H1 (cell line): Measurements from ENCODE around the gene PCYT1B.

Experiments used
- BACH1 ChIP-seq: IDR thresholded peaks from 2 replicates; pipeline ENCODE4 v1.6.1; 2012; ENCODE audit warnings: low read length, improper control_type of control experiment
- E2F6 ChIP-seq: IDR thresholded peaks from 2 replicates; pipeline ENCODE4 v1.6.1; 2012; ENCODE audit warnings: inconsistent platforms
- POLR2AphosphoS5 ChIP-seq: IDR thresholded peaks from 2 replicates; pipeline ENCODE4 v1.6.1; 2011; ENCODE audit warnings: low read depth, low read length
- RFX5 ChIP-seq: IDR thresholded peaks from 2 replicates; pipeline ENCODE4 v1.6.1; 2011; ENCODE audit warnings: low read depth, low read length, improper control_type of control experiment, borderline replicate concordance
- RXRA ChIP-seq: IDR thresholded peaks from 2 replicates; pipeline ENCODE4 v1.6.1; 2011; ENCODE audit warnings: low read depth, mild to moderate bottlenecking, low read length, moderate library complexity; ENCODE audit not compliant: insufficient read depth
- ZNF274 ChIP-seq: IDR thresholded peaks from 2 replicates; pipeline ENCODE4 v1.7.0; 2012; ENCODE audit warnings: low read length, borderline replicate concordance; ENCODE audit errors: extremely low read depth
- TF ChIP-seq, protein P1 (sequence below): IDR thresholded peaks from 2 replicates; pipeline ENCODE4 v1.6.1; 2012; ENCODE audit warnings: inconsistent platforms

- TF ChIP-seq RXRA (no peak), ZNF274 (no peak), E2F6 (no peak), POLR2AphosphoS5 (no peak), RFX5 (no peak), BACH1 (no peak)
- TF ChIP-seq, protein P1, sequence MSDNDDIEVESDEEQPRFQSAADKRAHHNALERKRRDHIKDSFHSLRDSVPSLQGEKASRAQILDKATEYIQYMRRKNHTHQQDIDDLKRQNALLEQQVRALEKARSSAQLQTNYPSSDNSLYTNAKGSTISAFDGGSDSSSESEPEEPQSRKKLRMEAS, result no peak
Observed at GRCh38 chrX:24563291-24564010, 83.7 kb downstream of the PCYT1B start.
